MM.1S (cell line): ENCODE measurements around the gene CALHM3.

ENCODE experiments used
- CTCF ChIP-seq: fragments of 300-600 bp; sonication (generic); IDR thresholded peaks from 2 replicates; pipeline ENCODE4 v1.5.1; 2016; ENCODE audit warnings: antibody characterized with exemption, low read length, mixed read lengths
- EZH2 ChIP-seq: fragments of 300-600 bp; sonication (generic); optimal IDR thresholded peaks from 2 replicates; pipeline ENCODE3; 2017; ENCODE audit warnings: low read depth, mild to moderate bottlenecking, antibody characterized with exemption, low read length, mixed read lengths

- TF ChIP-seq CTCF, result no peak
- no peak for TF ChIP-seq EZH2
Observed at GRCh38 chr10:103497161-103497915, 18.3 kb upstream of the CALHM3 start.
